GM10248 (cell line): ENCODE measurements around the gene LIPG.
"Not testable (repeated sequence)": the region's sequence is repeated elsewhere in the genome, so short reads cannot be mapped to it uniquely, and the experiment has no call there.

ENCODE experiments used
- CTCF ChIA-PET: fragments of 300-600 bp; sonication (Branson Sonifier 250); formaldehyde crosslinking; extraction: SDS; loops from one replicate; lab custom pipeline; 2021; ENCODE audit warnings: antibody characterized with exemption; lab: Yijun Ruan, JAX
- POLR2A ChIA-PET: fragments of 350-650 bp; sonication (Branson Sonifier 250); formaldehyde crosslinking; extraction: SDS; loops from one replicate; lab custom pipeline; 2020; ENCODE audit warnings: antibody characterized with exemption; lab: Yijun Ruan, JAX
- DNase-seq: peaks from one replicate; pipeline ENCODE4 v3.0.0; 2012; ENCODE audit errors: extremely low spot score
- TF ChIP-seq, protein P1 (sequence below): IDR thresholded peaks from 2 replicates; pipeline ENCODE4 v1.5.1; 2012; ENCODE audit warnings: mild to moderate bottlenecking, low read depth; ENCODE audit errors: extremely low read depth, missing control alignments, control extremely low read depth

Gene LIPG

DNA sequence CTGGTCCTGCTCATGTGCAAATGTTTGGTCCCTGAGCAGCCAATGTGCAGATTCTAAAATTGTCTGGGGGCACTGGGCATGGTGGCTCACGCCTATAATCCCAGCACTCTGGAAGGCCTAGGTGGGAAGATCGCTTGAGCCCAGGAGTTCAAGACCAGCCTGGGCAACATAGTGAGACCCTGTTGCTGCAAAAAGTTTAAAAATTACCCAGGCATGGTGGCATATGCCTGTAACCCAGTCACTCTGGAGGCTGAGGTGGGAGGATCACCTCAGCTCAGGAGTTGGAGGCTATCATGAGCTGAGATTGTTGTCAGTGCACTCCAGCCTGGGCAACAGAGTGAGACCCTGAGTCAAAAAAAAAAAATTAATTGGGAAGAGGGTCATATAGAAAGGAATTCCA, 5.1 kb downstream of the LIPG start:
- ChIA-PET CTCF (no interaction called here), POLR2A (no interaction called here)
- DNase-seq = no peak
- TF ChIP-seq, protein P1, sequence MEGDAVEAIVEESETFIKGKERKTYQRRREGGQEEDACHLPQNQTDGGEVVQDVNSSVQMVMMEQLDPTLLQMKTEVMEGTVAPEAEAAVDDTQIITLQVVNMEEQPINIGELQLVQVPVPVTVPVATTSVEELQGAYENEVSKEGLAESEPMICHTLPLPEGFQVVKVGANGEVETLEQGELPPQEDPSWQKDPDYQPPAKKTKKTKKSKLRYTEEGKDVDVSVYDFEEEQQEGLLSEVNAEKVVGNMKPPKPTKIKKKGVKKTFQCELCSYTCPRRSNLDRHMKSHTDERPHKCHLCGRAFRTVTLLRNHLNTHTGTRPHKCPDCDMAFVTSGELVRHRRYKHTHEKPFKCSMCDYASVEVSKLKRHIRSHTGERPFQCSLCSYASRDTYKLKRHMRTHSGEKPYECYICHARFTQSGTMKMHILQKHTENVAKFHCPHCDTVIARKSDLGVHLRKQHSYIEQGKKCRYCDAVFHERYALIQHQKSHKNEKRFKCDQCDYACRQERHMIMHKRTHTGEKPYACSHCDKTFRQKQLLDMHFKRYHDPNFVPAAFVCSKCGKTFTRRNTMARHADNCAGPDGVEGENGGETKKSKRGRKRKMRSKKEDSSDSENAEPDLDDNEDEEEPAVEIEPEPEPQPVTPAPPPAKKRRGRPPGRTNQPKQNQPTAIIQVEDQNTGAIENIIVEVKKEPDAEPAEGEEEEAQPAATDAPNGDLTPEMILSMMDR = no peak

DNA sequence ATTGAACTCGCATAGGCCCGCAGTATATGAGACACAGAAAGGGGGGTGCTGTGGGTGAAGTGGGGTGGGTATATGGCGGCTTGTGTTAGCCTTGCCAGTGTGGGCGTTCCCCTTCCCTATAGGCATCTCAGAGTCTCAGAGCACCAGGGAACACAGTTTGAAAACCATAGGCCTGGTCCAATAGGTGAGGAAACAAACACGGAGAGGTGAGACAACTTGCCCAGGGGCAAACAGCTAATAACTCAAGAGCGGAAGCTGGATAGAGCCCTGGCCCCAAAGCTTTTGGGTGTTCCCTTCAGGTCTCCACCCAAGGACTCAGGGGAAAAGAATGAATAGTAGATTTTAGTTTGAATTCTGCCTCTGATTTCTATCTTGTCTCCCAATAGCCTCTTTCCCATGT, 7.9 kb downstream of the LIPG start:
- TF ChIP-seq, protein P1 = no peak
- DNase-seq = no peak
- CTCF ChIA-PET = interaction anchor here (0.9 to 1.5 kb wide), 3 partner anchors 10 to 18 kb away, joined by 3 to 5 read pairs (median 3); no protein-coding TSS in a partner anchor
- POLR2A ChIA-PET = no interaction called here

DNA sequence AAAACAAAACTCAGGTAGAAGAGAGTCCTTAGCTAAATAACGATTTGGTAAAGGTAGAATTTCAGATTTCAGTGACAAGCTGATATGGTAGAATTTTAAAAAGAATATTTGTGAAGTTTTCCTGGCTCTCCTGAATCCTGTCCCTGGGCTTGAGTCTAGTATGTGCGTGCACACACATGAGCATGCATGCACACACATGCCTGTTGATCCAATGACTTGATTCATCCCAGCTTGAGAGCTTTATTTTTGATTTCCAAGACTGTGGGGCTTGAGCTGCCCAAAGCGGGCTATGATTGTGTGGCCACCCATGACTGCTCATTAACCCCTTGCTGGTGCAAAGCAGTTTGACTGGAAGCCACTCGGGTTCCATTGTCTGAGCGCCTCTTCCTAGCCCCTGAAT, 9.0 kb downstream of the LIPG start:
- TF ChIP-seq, protein P1 = no peak
- no peak for DNase-seq
- ChIA-PET CTCF (interaction anchor here (1.3 to 1.5 kb wide), 2 partner anchors 11 to 12 kb away, joined by 3 to 5 read pairs; no protein-coding TSS in a partner anchor), POLR2A (no interaction called here)

DNA sequence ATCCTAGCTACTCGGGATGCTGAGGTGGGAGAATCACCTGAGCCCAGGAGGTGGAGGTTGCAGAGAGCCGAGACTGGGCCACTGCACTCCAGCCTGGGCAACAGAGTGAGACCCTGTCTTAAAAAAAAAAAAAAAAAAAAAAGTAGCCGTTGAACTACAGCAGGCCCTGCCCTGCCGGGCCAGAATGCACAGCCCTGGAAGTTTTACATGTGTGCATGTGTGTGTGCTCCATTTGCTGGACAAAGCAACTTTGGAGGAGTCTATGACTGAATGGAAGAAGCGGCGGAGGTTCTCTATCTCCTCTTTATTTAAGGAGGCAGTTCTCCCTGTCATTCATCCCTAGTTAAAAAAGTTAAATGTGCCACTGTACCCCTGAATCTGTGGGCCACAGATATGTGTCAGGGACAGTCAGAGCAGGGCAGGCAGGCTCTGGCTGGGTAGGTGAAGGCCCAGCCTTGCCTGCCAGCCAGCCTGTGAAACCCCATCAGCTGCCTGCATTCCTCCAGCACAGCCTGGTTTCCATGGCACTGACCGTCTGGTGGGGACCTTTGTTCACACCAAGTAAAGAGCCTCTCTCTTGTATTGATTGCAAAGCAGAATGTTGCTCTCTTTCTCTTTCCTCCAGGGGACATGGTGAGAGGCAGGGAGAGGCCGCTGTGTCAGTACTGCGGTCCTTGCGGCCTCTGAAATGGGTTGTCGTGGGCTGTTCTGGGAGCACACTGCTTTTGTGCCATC, 10.9 kb downstream of the LIPG start:
- TF ChIP-seq, protein P1 = no peak
- POLR2A ChIA-PET = no interaction called here
- no peak for DNase-seq
- CTCF ChIA-PET = interaction anchor here (0.9 kb wide), 1 partner anchor 286 kb away, joined by 3 read pairs; no protein-coding TSS in a partner anchor

DNA sequence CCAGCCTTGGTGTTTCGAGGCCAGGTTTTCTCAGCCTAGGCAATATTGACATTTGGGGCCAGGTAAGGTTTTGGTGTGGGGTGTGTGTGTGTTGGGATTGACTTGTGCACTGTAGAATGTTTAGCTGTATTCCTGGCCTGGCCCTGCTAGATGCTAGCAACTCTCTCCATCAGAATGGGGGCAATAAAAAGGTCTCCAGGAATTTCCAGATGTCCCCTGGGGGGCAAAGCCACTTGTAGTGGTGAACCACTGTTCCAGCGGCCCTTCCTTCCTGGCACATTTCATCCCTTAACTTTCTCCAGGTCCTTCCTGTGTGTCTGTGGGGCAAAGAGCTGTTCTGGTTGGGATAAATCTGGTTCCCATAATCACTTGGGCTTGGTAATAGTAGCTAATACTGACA, 12.0 kb downstream of the LIPG start:
- ChIA-PET POLR2A (no interaction called here), CTCF (interaction anchor here (0.9 to 1.3 kb wide), 2 partner anchors 30 to 285 kb away, joined by 3 to 4 read pairs; no protein-coding TSS in a partner anchor)
- TF ChIP-seq, protein P1 = no peak
- DNase-seq = no peak

DNA sequence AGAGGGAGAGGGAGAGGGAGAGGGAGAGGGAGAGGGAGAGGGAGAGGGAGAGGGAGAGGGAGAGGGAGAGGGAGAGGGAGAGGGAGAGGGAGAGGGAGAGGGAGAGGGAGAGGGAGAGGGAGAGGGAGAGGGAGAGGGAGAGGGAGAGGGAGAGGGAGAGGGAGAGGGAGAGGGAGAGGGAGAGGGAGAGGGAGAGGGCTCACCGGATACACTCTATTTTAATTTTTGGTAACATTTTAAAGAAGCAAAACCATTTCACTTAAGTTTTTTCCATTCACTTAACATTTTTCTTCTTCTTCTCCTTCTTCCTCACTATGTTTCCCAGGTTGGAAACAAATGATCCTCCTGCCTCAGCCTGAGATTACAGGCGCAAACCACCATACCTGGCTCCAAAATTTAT, 17.2 kb downstream of the LIPG start:
- DNase-seq, POLR2A ChIA-PET, CTCF ChIA-PET: not testable (repeated sequence)

DNA sequence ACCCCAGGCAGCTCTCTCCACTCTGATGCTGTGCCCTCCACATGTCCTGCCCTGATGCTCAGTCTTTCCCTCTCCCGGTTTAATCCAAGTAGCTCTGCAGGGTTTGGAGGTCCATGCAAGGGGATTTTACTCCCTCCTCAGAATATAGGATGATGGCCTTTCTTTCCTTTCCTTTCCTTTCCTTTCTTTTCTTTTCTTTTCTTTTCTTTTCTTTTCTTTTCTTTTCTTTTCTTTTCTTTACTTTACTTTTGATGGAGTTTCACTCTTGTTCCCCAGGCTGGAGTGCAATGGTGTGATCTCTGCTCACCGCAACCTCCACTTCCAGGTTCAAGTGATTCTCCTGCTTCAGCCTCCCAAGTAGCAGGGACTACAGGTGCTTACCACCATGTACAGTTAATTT, 17.7 kb downstream of the LIPG start:
- CTCF ChIA-PET = not testable (repeated sequence)

More for the DNA sequence above, 17.7 kb downstream of the LIPG start:
- POLR2A ChIA-PET, DNase-seq: not testable (repeated sequence)
